CD4-positive, alpha-beta T cell treated with Interleukin-4 for 4 hours (primary cell): ENCODE measurements around the gene UNK.
A peak's percentile ranks its signal among the peaks of the same experiment; 100 is the strongest.
"Not testable (repeated sequence)": the region's sequence is repeated elsewhere in the genome, so short reads cannot be mapped to it uniquely, and the experiment has no call there.

Source experiments
- DNase-seq: peaks from one replicate; pipeline ENCODE4 v3.0.0-alpha.2; 2020

UNK gene

GRCh38 chr17:75854881-75855309, 70.3 kb downstream of the UNK start:
- no peak for DNase-seq

DNA sequence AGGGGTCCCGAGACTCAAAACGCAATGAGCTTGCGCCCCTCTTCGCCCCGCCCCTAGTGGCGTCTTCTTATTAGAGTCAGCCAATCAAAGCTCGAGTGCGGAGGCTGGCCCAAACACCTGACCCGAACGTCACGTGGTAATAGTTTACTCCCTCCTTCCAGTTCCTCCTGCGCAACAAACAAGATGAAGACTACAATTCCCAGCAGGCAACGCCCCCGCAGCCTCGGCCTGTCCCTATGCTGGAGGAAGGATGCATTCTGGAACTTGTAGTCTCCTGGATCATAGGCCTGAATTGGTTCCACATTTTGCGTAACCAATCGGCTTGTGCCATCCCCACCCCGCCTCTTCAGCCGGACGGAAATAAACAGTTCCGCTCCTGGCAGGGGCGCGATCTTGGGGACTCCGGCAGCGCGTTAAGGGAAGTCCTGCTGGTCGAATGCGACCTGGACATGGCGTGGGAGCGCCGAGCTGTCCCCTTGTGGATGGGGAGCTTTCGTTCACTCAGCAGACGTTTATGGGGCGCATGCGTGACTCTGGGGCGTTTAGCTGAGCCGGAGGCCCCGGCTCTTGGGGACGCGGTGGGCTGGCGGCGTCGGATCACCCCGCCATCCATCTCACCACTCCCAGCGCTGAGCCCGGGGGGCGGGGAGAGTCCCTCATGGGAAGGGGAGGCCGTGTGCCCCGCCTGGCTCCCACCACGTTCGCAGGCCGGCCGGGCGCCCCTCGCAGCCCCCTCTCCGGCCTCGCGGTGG, 70.9 kb downstream of the UNK start, which contains the start of gene WBP2:
Gene WBP2, minus strand, starts transcription at position 26 of the 752 bp plus-strand sequence. CDS start 38 bp downstream, outside the sequence.
- DNase-seq: peak; percentile 100

DNA sequence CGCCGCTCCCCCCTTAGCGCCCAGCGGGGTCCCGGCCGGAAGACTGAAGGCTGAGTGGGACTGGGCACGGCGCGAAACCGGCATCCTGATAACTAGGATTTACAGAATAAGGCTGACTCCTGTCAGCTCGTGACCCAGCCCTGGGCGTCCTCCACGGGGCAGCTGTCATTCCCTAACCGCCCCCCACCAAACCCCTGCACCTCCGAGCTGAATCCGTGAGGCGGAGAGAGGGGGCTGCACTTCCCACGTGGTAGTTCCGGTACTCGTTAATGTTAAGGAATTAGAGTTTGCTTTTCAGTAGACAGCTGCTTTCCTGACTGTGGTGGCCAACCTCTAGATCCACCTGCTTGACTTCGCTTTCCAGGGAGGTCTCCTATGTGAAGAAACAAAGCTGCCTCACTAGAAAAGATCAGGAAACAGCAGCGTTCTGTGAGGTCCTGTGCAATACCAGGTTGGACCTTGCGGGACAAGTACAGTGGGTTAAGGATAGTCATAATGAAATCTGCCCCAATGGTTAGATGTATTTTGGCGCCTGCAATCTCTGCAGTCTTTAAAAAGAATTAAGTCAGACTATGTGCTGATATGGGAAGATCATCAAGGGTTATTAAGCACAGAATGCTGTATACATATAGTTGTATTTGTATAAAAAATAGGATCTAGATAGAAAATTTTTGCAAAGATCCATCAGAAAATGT, 71.6 kb downstream of the UNK start:
- no peak for DNase-seq

DNA sequence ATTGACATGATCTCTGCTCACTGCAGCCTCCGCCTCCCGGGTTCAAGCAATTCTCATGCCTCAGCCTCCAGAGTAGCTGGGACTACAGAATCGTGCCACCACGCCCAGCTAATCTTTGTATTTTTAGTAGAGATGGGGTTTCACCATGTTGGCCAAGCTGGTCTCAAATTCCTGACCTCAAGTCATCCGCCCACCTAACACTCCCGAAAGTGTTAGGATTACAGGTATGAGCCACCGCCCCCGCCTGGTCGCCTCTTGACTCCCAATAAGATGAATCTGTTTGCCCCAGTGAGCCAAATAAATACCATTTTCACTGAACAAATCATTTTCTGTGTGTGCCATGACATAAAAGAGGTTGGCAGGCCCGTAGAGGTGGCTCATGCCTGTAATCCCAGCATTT, 74.8 kb downstream of the UNK start:
- DNase-seq: not testable (repeated sequence)

DNA sequence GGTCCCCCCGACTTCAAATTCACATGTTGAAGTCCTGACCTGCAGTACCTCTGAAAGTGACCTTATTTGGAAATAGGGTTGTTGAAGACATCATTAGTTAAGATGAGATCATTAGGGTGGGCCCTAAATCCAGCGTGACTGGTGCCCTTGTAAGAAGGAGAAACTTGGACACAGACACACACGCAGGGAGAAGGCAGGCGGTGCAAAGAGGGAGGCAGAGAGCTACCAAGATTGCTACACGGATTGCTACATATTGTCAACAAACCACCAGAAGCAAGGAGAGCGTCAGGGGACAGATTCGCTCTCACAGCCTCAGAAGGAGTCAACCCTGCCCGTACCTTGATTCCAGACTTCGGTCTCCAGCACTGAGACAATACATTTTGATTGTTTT, 77.3 kb downstream of the UNK start:
- DNase-seq: no peak

DNA sequence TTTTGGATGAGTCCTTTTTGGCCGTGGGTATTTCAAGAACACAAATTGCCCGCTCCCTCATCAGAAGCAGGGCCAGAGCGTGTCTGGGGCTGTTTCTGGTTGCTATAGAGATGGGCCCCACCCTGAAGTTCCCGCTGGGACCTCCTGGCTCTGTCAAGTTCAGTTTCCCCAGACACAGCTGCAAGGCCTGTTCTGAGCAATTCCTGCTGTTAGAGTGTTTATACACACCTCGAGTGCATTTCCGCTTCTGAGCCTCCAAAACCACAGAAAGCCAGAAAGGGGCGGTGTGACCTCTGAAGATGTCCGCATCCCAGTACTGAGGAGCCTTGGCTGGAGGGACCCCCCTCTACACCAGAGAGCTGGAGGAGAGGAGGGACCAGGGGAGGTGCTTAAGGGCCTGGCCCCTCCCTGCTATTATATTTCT, 79.9 kb downstream of the UNK start:
- peak; percentile 60 for DNase-seq

- peak; percentile 41 for DNase-seq
Measured at GRCh38 chr17:75864887-75865286, 80.3 kb downstream of the UNK start.

- DNase-seq: not testable (repeated sequence)
Measured at GRCh38 chr17:75865404-75866188, 81.0 kb downstream of the UNK start.

GRCh38 chr17:75868730-75869281, 84.2 kb downstream of the UNK start:
- DNase-seq: not testable (repeated sequence)

DNA sequence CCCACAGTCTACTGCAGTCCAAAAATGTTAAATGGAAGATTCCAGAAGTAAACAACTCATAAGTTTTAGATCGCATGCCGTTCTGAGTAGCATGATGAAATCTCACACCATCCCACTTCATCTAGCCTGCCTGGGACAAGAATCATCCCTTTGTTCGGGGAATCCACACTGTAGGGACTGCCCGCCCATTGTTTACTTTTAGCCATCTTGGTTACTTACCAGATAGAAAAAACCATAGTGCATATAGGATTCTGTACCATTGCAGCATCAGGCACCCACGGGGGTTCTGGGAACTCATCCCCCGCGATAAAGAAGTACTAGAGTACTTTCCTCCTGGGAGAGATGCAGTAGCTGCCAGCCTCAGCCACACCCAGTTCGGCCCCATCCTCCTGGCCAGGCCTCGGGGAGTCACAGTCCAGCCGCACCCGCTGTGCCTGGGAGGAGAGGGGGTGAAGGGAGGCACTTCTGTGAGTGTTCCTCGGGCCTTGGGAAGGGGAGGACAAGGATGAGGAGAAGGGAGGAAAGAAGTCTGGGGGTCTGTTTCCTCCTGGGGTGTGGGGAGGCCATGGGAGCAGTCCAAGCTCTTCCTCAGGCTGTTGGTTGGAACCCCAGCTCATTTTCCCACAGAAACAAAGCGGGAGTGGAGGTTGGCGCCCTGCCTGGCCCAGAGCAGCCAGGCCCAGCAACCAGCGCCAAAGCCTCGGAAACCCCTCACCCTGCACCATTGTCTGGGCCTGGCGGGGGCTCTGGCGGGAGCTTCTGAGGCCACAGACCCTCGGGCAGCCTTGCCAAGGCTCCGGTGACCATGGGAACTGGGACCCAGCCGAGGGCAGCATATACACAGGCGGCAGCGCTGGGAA, 84.9 kb downstream of the UNK start:
- no peak for DNase-seq

DNA sequence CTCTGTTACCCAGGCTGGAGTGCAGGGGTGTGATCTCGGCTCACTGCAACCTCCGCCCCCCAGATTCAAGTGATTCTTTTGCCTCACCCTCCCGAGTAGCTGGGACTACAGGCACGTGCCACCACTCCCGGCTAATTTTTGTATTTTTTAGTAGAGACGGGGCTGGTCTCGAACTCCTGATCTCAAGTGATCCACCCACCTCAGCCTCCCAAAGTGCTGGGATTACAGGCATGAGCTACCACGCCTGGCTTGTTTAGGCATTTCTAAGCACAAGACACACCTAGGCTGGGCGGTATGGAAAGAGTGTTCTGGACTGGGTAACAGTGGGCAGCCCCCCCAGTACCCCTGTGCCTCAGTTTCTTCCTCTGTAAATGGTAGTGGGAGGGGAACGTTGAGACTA, 85.6 kb downstream of the UNK start:
- DNase-seq: not testable (repeated sequence)

GRCh38 chr17:75872434-75873351, 88.1 kb downstream of the UNK start:
- peak; percentile 79 for DNase-seq

- no peak for DNase-seq
Measured at GRCh38 chr17:75873587-75874322, 89.1 kb downstream of the UNK start.

GRCh38 chr17:75874323-75875181, 89.9 kb downstream of the UNK start:
- DNase-seq: no peak
